CD4-positive, alpha-beta T cell (primary cell): ENCODE measurements around the gene CR1. TPM values are rescaled to one million over a fixed set of nuclear protein-coding genes. Genes with fewer than 3 reads are reported as not detected.

Experiments used
- ATAC-seq: fragments of 200-7000 bp; cut with Tn5 transposase; one replicate; pipeline ENCODE4 v1.10.0; 2022; ENCODE audit warnings: mild to moderate bottlenecking; ENCODE audit not compliant: poor library complexity
- CTCF ChIA-PET: fragments of 350-600 bp; sonication (Branson Sonifier 250); formaldehyde crosslinking; loops from one replicate; lab custom pipeline; 2021; ENCODE audit warnings: antibody characterized with exemption, inconsistent platforms; lab: Charles Lee
- POLR2A ChIA-PET: fragments of 350-600 bp; sonication (Branson Sonifier 250); formaldehyde crosslinking; loops from one replicate; lab custom pipeline; 2021; ENCODE audit warnings: antibody characterized with exemption, inconsistent platforms; lab: Charles Lee
- DNase-seq, 14 experiments: peaks; one replicate each; pipeline ENCODE4 v3.0.0-alpha.2; 2013 to 2020; ENCODE audit warnings: mixed read lengths in 2 of 14
- H3K27ac ChIP-seq, 2 donors: one replicate each; pipeline versions ENCODE4 v1.5.1 to v1.7.0; 2013; ENCODE audit warnings: low read length in 2 of 2, low read depth in 1 of 2, mild to moderate bottlenecking in 1 of 2
- H3K27me3 ChIP-seq, 2 experiments: 1 replicate in 1 of 2; 2 replicates in 1 of 2; pipeline versions ENCODE4 v1.6.1 to v1.7.0; 2013; ENCODE audit warnings: low read length in 2 of 2, control low read depth in 1 of 2, mild to moderate bottlenecking in 1 of 2, moderate library complexity in 1 of 2; ENCODE audit not compliant: insufficient read depth in 2 of 2, control insufficient read depth in 1 of 2
- H3K36me3 ChIP-seq: one replicate; pipeline ENCODE4 v1.6.1; 2013; ENCODE audit warnings: low read length, control low read depth; ENCODE audit not compliant: insufficient read depth
- H3K4me1 ChIP-seq: one replicate; pipeline ENCODE4 v1.6.1; 2013; ENCODE audit warnings: low read length, control low read depth; ENCODE audit not compliant: insufficient read depth
- H3K4me3 ChIP-seq: one replicate; pipeline ENCODE4 v1.5.1; 2013; ENCODE audit warnings: mild to moderate bottlenecking, low read length, moderate library complexity
- H3K9me3 ChIP-seq, 2 experiments: 1 replicate in 1 of 2; 2 replicates in 1 of 2; pipeline versions ENCODE4 v1.6.1 to v1.7.0; 2013; ENCODE audit warnings: low read length in 2 of 2, mild to moderate bottlenecking in 2 of 2, control low read depth in 1 of 2, moderate library complexity in 1 of 2; ENCODE audit not compliant: control insufficient read depth in 1 of 2, insufficient read depth in 1 of 2
- H3K27ac Mint-ChIP-seq: one replicate; pipeline ENCODE4 v1.8.0; 2020; ENCODE audit warnings: mixed read lengths
- H3K27me3 Mint-ChIP-seq: one replicate; pipeline ENCODE4 v1.8.0; 2021; ENCODE audit warnings: mixed read lengths
- H3K36me3 Mint-ChIP-seq: one replicate; pipeline ENCODE4 v1.8.0; 2021; ENCODE audit warnings: low read depth, mixed read lengths
- H3K4me1 Mint-ChIP-seq: one replicate; pipeline ENCODE4 v1.8.0; 2021; ENCODE audit warnings: low read depth, mixed read lengths
- H3K4me3 Mint-ChIP-seq: one replicate; pipeline ENCODE4 v1.8.0; 2020; ENCODE audit warnings: mild to moderate bottlenecking, mixed read lengths
- H3K9me3 Mint-ChIP-seq: one replicate; pipeline ENCODE4 v1.8.0; 2020; ENCODE audit warnings: mixed read lengths
- CTCF ChIP-seq: fragments of 200-600 bp; IDR thresholded peaks from one replicate; pipeline ENCODE4 v1.8.0; 2022; ENCODE audit warnings: antibody characterized with exemption, mild to moderate bottlenecking
- intact Hi-C, 2 experiments: fragments of 100-400 bp; cut with DNase I in 1 of 2; cut with micrococcal nuclease in 1 of 2; formaldehyde crosslinking; loops; one replicate each; pipeline versions ENCODE4 v1.15.1 to v1.9.0; 2023 to 2025; cut with DNase I, micrococcal nuclease
- total RNA-seq, 174 experiments: library from RNA in 2 of 174; stranded (reverse) in 2 of 174; gene quantifications; one replicate each; pipeline ENCODE4 v1.2.3 and lab custom pipeline; 2021 to 2026

CR1 gene
- total RNA-seq, 2 experiments from 2014 or later: 2.8 to 3.1 TPM

GRCh38 chr1:207666342-207666741 lies 170.4 kb downstream of the CR1 start:
- Histone ChIP-seq H3K4me1 (no peaks in the 10 kb centered on the region), H3K27ac (no peak overlapping the region), H3K9me3 (peaks cover 0 to 5% of the 10 kb centered on the region in 2 experiments), H3K27me3 (peaks cover 19 to 57% of the 10 kb centered on the region in 2 experiments), H3K4me3 (no peak overlapping the region), H3K36me3 (no peaks in the 10 kb centered on the region)
- no peak overlapping the region for H3K27ac Mint-ChIP-seq
- no peaks in the 10 kb centered on the region for H3K4me1 Mint-ChIP-seq
- ChIA-PET POLR2A (no interaction called here), CTCF (no interaction called here)
- H3K36me3 Mint-ChIP-seq: no peaks in the 10 kb centered on the region
- no peak for ATAC-seq
- no peak for TF ChIP-seq CTCF
- no peak overlapping the region for H3K4me3 Mint-ChIP-seq
- H3K9me3 Mint-ChIP-seq: peaks cover 3% of the 10 kb centered on the region
- DNase-seq: no peak
- peaks cover 72% of the 10 kb centered on the region for H3K27me3 Mint-ChIP-seq
- intact Hi-C loops: no loop called here

GRCh38 chr1:207669528-207670009 lies 173.6 kb downstream of the CR1 start:
- Histone ChIP-seq H3K9me3 (peaks cover 0 to 5% of the 10 kb centered on the region in 2 experiments), H3K27ac (no peak overlapping the region), H3K36me3 (no peaks in the 10 kb centered on the region), H3K4me1 (no peaks in the 10 kb centered on the region), H3K4me3 (no peak overlapping the region), H3K27me3 (peaks cover 22 to 61% of the 10 kb centered on the region in 2 experiments)
- H3K4me3 Mint-ChIP-seq: no peak overlapping the region
- TF ChIP-seq CTCF: no peak
- ChIA-PET POLR2A (no interaction called here), CTCF (no interaction called here)
- no peaks in the 10 kb centered on the region for H3K4me1 Mint-ChIP-seq
- DNase-seq (no peak), ATAC-seq (no peak)
- peaks cover 3% of the 10 kb centered on the region for H3K9me3 Mint-ChIP-seq
- no peak overlapping the region for H3K27ac Mint-ChIP-seq
- H3K27me3 Mint-ChIP-seq: peaks cover 83% of the 10 kb centered on the region
- intact Hi-C loops: no loop called here
- no peaks in the 10 kb centered on the region for H3K36me3 Mint-ChIP-seq

GRCh38 chr1:207670192-207670591 lies 174.2 kb downstream of the CR1 start:
- Mint-ChIP-seq H3K4me3 (no peak overlapping the region), H3K9me3 (peaks cover 3% of the 10 kb centered on the region), H3K4me1 (no peaks in the 10 kb centered on the region), H3K27me3 (peaks cover 82% of the 10 kb centered on the region), H3K36me3 (no peaks in the 10 kb centered on the region), H3K27ac (no peak overlapping the region)
- ATAC-seq (no peak), DNase-seq (no peak)
- intact Hi-C loops: no loop called here
- ChIA-PET CTCF (no interaction called here), POLR2A (no interaction called here)
- peaks cover 0 to 5% of the 10 kb centered on the region in 2 experiments for H3K9me3 ChIP-seq
- peaks cover 22 to 61% of the 10 kb centered on the region in 2 experiments for H3K27me3 ChIP-seq
- TF ChIP-seq CTCF: no peak
- H3K36me3 ChIP-seq: no peaks in the 10 kb centered on the region
- H3K4me1 ChIP-seq: no peaks in the 10 kb centered on the region
- no peak overlapping the region for H3K4me3 ChIP-seq
- no peak overlapping the region for H3K27ac ChIP-seq
